ENCODE results near the gene GOLT1B. TPM values are rescaled to one million over a fixed set of nuclear protein-coding genes. Genes with fewer than 3 reads are reported as not detected.
"Not testable (repeated sequence)": the region's sequence is repeated elsewhere in the genome, so short reads cannot be mapped to it uniquely, and the experiment has no call there.

Gene GOLT1B, protein sequence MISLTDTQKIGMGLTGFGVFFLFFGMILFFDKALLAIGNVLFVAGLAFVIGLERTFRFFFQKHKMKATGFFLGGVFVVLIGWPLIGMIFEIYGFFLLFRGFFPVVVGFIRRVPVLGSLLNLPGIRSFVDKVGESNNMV
- 42.0 TPM for polyA plus RNA-seq (ENCODE audit: insufficient read length)
- long read RNA-seq, donor 1, transcript GOLT1B-201 (5 exons, 3,227 nt): major isoform, 12 of 12 reads
- long read RNA-seq, donor 1, partial matches to known transcripts: 0 of 12 reads
- long read RNA-seq, donor 1, other reads (novel, unspliced or antisense): 0 of 12 reads
- long read RNA-seq, donor 2, transcript GOLT1B-201 (5 exons, 3,227 nt): major isoform, 10 of 12 reads
- long read RNA-seq, donor 2, partial matches to known transcripts: 0 of 12 reads
- long read RNA-seq, donor 2, other reads (novel, unspliced or antisense): 0 of 12 reads
- long read RNA-seq, donor 3, transcript GOLT1B-201 (5 exons, 3,227 nt): major isoform, 8 of 10 reads
- long read RNA-seq, donor 3, partial matches to known transcripts: 0 of 10 reads
- long read RNA-seq, donor 3, other reads (novel, unspliced or antisense): 0 of 10 reads
- long read RNA-seq, donor 4, partial matches to known transcripts: 0 of 1 reads
- long read RNA-seq, donor 4, other reads (novel, unspliced or antisense): 0 of 1 reads
- long read RNA-seq, donor 5, transcript GOLT1B-201 (5 exons, 3,227 nt): major isoform, 11 of 14 reads
- long read RNA-seq, donor 5, partial matches to known transcripts: 0 of 14 reads
- long read RNA-seq, donor 5, other reads (novel, unspliced or antisense): 0 of 14 reads
- long read RNA-seq, donor 6, transcript GOLT1B-201 (5 exons, 3,227 nt): major isoform, 12 of 13 reads
- long read RNA-seq, donor 6, partial matches to known transcripts: 0 of 13 reads
- long read RNA-seq, donor 6, other reads (novel, unspliced or antisense): 0 of 13 reads
- long read RNA-seq, donor 7, transcript GOLT1B-201 (5 exons, 3,227 nt): major isoform, 14 of 16 reads
- long read RNA-seq, donor 7, partial matches to known transcripts: 0 of 16 reads
- long read RNA-seq, donor 7, other reads (novel, unspliced or antisense): 0 of 16 reads
- long read RNA-seq, donor 8, transcript GOLT1B-201 (5 exons, 3,227 nt): major isoform, 5 of 6 reads
- long read RNA-seq, donor 8, partial matches to known transcripts: 0 of 6 reads
- long read RNA-seq, donor 8, other reads (novel, unspliced or antisense): 0 of 6 reads

DNA sequence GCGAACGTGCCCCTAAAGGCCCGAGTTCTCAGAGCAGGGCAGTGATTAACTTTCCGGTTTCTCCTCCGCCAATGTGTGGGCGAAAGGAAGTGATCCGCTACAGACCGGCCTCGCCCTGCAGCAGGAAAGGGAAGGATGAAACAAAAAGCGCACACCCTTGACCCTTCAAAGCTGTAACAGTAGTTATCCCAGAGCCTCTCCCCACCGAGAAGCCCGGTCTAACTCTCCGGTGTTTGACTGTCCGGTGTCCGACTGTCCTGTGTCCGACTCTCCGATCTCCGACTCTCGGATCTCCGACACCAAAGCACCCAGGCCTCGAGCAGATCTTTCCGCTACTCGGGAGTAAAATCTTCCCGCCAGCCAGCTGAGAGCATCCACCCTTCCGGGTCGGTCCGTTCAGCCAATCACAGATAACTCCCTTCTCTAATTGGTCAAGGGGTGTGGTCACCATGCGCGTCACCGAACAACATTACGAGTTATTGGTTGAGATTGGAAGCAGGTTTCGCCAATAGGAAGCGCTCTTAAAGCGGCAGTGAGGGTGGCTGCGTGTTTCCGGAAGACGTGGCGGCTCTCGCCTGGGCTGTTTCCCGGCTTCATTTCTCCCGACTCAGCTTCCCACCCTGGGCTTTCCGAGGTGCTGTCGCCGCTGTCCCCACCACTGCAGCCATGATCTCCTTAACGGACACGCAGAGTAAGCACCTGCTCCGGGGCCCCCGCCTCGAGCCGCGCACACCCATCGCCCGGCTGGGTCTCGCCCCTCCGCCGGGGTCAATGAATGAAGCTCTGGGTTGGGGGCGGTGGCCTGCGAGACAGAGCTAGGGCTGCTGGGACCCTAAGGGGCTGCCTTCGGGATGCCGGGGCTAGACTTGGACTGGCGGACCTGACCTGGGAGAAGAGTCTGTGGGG lies at the start of gene GOLT1B, which contains the start of gene RECQL:
TSS of gene GOLT1B (plus strand) at position 532 of the 906 bp plus-strand sequence. CDS start at position 667, 135 bp downstream.
TSS of gene RECQL (minus strand) at position 378 of the 906 bp plus-strand sequence. CDS start 2,065 bp downstream, outside the sequence.
- peak; percentile 98 for DNase-seq

DNA sequence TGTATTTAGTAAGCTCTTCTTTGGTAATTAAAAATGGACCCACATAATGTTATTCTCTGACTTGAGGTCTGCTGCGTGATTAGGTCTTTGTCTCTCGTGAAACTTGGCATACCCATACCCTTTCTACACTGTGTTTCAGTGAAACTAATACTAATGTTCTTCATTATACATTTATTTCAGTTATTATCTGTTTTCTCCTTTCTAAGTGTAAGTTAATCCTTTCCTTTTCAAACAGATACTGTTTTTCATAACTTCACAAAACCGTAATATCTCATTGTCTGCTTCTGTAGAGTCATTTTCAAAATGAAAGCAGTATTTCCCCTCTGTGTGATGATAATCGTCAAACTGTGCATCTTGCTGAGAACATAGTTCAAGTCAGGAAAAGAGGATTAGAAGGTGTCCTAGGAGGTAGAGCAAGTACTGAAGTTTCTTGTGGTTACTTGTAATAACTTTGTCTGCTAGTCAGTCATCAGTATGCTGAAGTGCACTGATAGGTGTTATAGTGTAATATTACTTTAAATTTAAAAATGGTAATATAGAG lies 48.2 kb upstream of the GOLT1B start:
- DNase-seq: no peak

DNA sequence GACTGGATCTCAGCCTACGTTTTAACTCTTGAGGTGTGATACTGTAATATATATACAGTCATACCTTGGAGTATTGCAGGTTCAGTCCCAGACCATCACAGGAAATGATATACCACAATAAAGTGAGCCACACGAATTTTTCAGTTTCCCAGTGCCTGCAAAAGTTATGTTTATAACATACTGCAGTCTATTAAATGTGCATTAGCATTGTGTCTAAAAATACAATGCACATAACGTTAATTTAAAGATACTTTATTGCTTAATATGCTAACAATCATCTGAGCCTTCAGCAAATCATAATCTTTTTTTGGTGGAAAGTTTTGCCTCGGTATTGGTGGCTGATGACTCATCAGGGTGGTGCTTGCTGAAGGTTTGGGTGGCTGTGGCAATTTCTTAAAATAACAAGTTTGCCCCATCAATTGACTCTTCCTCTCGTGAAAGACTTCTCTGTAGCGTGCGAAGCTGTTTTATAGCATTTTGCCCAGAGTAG lies 45.3 kb upstream of the GOLT1B start:
- no peak for DNase-seq

DNA sequence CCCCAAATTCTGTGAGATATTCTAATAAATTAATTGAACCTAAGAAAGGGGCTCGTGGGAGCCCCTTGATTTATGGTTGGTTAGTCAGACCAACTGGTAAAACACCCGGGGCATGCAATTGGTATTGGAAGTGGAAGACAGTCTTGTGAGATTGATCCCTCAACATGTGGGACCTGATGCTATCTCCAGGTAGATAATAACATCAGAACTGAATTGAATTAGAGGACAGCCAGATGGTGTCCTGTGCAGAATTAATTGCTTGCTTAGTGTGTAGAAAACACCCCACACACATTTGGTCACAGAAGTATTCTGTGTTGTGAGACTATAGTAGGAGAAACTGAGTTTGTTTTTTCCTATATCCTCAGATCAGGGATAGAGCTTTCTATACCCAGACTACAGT lies 42.1 kb upstream of the GOLT1B start:
- no peak for DNase-seq

DNA sequence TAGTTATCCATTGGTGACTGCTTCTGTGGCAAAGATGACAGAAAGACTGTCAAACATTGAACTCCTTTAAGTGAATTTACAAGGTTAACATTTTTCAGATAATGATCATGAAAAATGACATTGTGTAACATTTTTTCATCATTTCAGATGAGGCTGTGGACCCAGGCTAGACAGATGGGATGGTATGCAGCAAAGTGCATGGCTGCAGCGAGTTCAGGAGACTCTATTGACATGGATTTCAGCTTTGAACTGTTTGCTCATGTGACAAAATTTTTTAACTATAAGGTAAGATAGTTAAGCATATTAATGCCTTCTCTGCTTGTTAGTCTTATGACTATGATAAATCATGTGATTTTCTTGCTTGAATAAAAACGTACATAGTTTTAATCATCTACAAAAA lies 34.3 kb upstream of the GOLT1B start:
- not testable (repeated sequence) for DNase-seq

GRCh38 chr12:21471294-21471693 lies 30.3 kb upstream of the GOLT1B start:
- no peak for DNase-seq

DNA sequence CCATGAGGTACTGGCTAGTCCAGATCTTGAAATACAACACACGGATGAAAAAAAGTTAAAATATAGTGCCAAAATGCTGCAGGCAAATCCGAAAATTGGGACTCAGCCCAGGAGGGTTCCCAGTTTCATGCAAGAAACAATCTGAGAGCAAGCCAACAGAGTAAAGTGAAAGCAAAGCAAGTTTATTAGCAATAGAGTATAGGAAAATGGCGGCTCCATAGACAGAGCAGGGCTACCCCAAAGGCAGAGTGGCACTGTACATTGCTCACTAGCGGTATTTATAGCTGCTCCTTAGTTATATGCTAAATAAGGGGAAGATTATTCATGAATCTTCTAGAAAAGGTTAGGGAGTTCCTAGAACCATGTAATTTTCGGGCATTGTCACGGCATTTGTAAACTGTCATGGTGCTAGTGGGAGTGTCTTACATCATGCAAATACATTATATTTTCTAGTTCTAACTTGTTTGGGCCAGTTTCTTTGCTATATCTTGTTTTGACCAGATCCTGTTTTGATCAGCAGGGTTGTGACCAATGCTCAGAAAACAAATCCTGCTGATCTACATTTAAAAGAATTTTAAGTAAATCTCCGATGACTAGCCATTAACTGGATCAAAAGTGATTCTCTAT lies 29.3 kb upstream of the GOLT1B start:
- no peak for DNase-seq

- no peak for DNase-seq
Measured at GRCh38 chr12:21475552-21475951, 26.0 kb upstream of the GOLT1B start.

GRCh38 chr12:21476949-21477348 lies 24.6 kb upstream of the GOLT1B start:
- DNase-seq: no peak

- no peak for DNase-seq
Measured at GRCh38 chr12:21478756-21479455, 22.7 kb upstream of the GOLT1B start.

- no peak for DNase-seq
Measured at GRCh38 chr12:21483531-21483930, 18.1 kb upstream of the GOLT1B start.

DNA sequence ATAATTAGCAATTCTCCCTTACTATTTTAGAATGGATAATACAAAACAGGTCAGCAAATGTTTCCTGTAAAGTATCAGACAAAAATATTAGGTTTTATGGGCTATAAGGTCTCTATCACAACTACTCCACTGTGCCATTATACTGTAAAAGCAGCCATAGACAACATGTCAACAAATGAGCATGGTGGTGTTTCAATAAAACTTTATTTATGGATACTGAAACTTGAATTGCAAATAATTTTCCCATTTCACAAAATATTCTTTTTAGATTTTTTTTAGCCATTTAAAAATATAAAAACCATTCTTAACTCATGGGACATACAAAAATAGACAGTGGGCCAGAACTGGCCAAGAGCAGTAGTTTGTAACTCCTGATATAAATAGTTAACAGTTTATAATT lies 15.6 kb upstream of the GOLT1B start:
- DNase-seq: no peak

GRCh38 chr12:21499765-21500164 lies 1.8 kb upstream of the GOLT1B start:
- no peak for DNase-seq

- no peak for DNase-seq
Measured at GRCh38 chr12:21500786-21501257, 767 bp upstream of the GOLT1B start.

DNA sequence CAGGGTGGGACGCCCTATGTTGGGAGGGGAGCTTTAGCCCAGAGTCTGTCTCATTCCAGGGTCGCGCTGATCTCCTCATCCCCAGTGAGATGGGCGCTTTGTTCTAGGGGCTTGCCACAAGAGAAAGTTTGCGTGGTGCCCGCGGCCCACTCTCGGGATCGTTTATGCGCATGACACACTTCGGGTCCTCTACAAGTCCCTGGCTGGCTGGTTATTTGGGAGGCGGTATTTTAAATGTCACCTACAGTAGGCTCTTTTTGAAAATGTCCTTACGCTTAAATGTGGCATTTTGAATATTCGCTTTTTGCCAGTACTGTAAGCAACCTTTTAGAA lies 541 bp downstream of the GOLT1B start:
- peak; percentile 22 for DNase-seq

DNA sequence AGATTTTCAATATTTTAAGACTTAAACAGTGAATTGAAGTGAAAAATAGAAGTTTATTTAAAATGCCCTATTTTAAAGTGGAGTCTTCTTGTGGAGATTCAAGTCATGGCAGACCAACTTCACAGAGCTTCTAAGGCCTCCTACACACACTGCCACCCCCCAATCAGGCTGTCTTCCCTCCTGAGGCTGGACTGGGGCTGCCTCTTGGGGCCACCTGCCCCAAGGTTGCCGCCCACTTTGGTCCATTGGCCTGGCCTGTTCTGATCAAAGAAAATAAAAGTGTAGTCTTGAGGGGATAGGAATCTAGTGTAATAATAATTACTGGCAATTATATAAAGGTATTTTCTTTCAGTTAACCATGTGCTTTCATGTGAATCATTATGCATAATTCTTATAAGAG lies 1.3 kb downstream of the GOLT1B start:
- DNase-seq: no peak

GRCh38 chr12:21505888-21506287 lies 4.3 kb downstream of the GOLT1B start:
- no peak for DNase-seq

DNA sequence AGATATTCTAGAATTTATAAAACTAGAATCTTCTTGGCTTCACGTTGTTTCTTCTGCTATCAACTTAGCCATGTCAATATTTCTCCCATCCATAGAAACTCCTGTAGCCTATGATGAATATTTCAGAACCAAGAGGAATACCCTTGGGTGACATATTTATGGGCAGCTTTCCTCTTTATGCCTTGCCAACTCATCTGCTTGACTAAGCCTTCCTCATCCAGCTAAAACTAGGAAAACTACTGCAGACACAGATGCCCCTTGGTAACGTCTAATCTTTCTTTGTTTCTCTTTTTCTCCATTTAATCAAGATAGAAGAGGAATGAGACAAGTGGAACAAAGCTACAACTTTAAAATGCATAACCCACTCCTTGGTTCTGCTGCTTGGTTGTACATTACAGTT lies 6.3 kb downstream of the GOLT1B start:
- no peak for DNase-seq

GRCh38 chr12:21509768-21510167 lies 8.2 kb downstream of the GOLT1B start:
- DNase-seq: no peak
